Right lobe of liver (tissue), 6 donors: ENCODE measurements around the gene COL28A1. TPM values are rescaled to one million over a fixed set of nuclear protein-coding genes. Genes with fewer than 3 reads are reported as not detected.

Experiments
- ATAC-seq, 4 donors: fragments of 200-7000 bp; cut with Tn5 transposase; one replicate each; pipeline ENCODE4 v1.9.1; 2020; ENCODE audit warnings: mild to moderate bottlenecking in 4 of 4, moderate library complexity in 4 of 4
- DNase-seq, 3 donors: peaks; one replicate each; pipeline ENCODE4 v3.0.0-alpha.2; 2020
- H3K27ac ChIP-seq, 3 donors: fragments of 200-600 bp; one replicate each; pipeline ENCODE4 v1.8.0; 2022
- H3K27me3 ChIP-seq, 2 donors: fragments of 200-600 bp; one replicate each; pipeline ENCODE4 v1.8.0; 2022
- H3K36me3 ChIP-seq, 4 donors: fragments of 200-600 bp; sonication (generic) in 1 of 4; one replicate each; pipeline versions ENCODE4 v1.5.1 to v1.8.0; 2017 to 2022; ENCODE audit warnings: control low read depth in 1 of 4
- H3K4me1 ChIP-seq, 4 donors: fragments of 200-600 bp; sonication (generic) in 1 of 4; one replicate each; pipeline versions ENCODE4 v1.5.1 to v1.8.0; 2017 to 2022; ENCODE audit warnings: control low read depth in 1 of 4
- H3K4me3 ChIP-seq, 3 donors: fragments of 200-600 bp; one replicate each; pipeline ENCODE4 v1.8.0; 2022
- H3K9me3 ChIP-seq, 4 donors: fragments of 200-600 bp; sonication (generic) in 1 of 4; one replicate each; pipeline versions ENCODE4 v1.5.1 to v1.8.0; 2017 to 2022; ENCODE audit warnings: control low read depth in 1 of 4
- POLR2A ChIP-seq: fragments of 450-650 bp; IDR thresholded peaks from one replicate; pipeline ENCODE4 v1.6.1; 2017; ENCODE audit warnings: antibody characterized with exemption, mild to moderate bottlenecking
- WGBS: methylation state at CpG from one replicate; pipeline ENCODE4 v1.1.6; 2018; ENCODE audit warnings: low coverage, low lambda C conversion rate; ENCODE audit not compliant: insufficient coverage; ENCODE audit errors: missing lambda C conversion rate; 5-methylcytosine and 5-hydroxymethylcytosine counted together
- intact Hi-C, 2 donors: fragments of 100-400 bp; cut with DNase I; formaldehyde crosslinking; loops; one replicate each; pipeline versions ENCODE4 v1.11.2 to v1.14.1; 2022
- total RNA-seq, 6 experiments: library from RNA; depleted of rRNA in 2 of 6; stranded (reverse); fragments of >200 nt in 2 of 6; fragmentation: NEBNext Ultra II Directional in 3 of 6; extraction: Animal tissue kit (Norgen Biotek cat#: 25700) in 3 of 6; gene quantifications; one replicate each; pipeline versions ENCODE4 v1.1.0 to v1.2.4, GENCODE V29; 2016 to 2023
- TF ChIP-seq, protein P1 (sequence below), 4 donors: fragments of 200-600 bp in 3 of 4; fragments of 450-650 bp in 1 of 4; IDR thresholded peaks; one replicate each; pipeline versions ENCODE4 v1.5.1 to v1.8.0; 2016 to 2022; ENCODE audit warnings: antibody characterized with exemption in 4 of 4, mild to moderate bottlenecking in 2 of 4
- donor health status: DM: no; HTN: yes; CAD: no.
- donor health status: DM: no; HTN: no; CAD: no.
- donor health status: DM: no; HTN: no; CAD: no.
- donor health status: DM: no; HTN: yes; CAD: no.
- donor health status: DM: no; HTN: yes; CAD: no.

The COL28A1 gene
- total RNA-seq, 6 experiments from 2014 or later: 0.07 to 0.51 (median 0.34) TPM; not detected in 2

DNA sequence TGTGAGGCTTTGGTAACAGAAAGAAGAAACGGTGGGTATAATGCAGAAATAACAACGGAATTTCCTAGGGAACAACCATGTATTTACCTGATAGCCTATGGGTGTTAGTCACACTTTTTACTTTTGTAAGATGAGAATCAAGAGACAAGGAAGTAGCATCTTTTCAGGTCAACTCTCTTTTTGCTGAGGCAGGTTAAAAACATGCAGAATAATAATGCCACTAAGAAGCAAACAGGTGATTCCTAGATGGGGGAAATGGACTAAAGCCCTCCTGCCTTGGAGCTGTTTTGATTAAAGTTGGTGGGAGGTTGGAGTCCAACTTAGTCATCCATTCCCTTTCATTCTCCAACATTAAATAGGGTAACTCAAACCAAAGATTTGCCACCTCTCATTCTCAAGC is 2.0 kb upstream of the COL28A1 start:
- WGBS: 40% methylated on average over 2 of the region's 2 CpGs
- H3K9me3 ChIP-seq: no peaks in the 10 kb centered on the region
- TF ChIP-seq, protein P1, sequence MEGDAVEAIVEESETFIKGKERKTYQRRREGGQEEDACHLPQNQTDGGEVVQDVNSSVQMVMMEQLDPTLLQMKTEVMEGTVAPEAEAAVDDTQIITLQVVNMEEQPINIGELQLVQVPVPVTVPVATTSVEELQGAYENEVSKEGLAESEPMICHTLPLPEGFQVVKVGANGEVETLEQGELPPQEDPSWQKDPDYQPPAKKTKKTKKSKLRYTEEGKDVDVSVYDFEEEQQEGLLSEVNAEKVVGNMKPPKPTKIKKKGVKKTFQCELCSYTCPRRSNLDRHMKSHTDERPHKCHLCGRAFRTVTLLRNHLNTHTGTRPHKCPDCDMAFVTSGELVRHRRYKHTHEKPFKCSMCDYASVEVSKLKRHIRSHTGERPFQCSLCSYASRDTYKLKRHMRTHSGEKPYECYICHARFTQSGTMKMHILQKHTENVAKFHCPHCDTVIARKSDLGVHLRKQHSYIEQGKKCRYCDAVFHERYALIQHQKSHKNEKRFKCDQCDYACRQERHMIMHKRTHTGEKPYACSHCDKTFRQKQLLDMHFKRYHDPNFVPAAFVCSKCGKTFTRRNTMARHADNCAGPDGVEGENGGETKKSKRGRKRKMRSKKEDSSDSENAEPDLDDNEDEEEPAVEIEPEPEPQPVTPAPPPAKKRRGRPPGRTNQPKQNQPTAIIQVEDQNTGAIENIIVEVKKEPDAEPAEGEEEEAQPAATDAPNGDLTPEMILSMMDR (IDR thresholded peaks at IDR 0.05): no peak
- TF ChIP-seq POLR2A: no peak
- no peaks in the 10 kb centered on the region for H3K27me3 ChIP-seq
- DNase-seq: no peak
- peaks cover 0 to 10% (median 2%) of the 10 kb centered on the region in 4 donors for H3K4me1 ChIP-seq
- intact Hi-C loops: loop anchor here in 1 of 2 donors (10.0 kb wide), 1 partner anchor 103 kb away; no protein-coding TSS in a partner anchor
- no peak overlapping the region for H3K27ac ChIP-seq
- ATAC-seq: no peak
- H3K4me3 ChIP-seq: no peak overlapping the region
- H3K36me3 ChIP-seq: no peaks in the 10 kb centered on the region

DNA sequence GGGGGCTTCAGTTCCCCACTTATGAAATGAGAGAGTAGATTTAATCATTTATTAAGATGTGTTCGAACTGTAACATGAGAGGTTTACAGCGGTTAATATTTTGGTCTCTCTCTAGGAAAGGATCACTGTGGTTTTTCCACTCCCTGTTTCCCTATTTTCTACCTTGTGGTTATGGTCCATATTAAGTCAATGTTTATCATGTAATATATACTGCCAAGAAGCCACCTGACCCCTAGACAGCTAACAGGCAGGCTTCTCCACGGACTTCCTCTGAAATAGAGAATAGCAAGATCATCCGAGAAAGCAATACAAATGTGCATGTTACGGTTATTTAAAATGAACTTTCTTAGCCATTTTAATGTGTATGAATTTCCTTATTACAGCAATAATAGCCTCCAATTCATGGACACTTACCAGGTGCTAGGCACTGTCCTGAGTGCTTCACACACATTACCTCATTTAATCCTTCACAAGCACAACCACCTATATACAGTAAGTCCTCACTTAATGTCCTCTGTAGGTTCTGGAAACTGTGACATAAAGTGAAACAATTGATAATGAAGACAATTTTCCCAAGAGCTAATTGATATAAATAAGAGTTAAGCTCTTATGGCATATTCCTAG is 835 bp upstream of the COL28A1 start:
- Histone ChIP-seq H3K4me3 (no peak overlapping the region), H3K9me3 (no peaks in the 10 kb centered on the region), H3K27ac (no peak overlapping the region), H3K36me3 (no peaks in the 10 kb centered on the region), H3K4me1 (peaks cover 0 to under 1% (median 0%) of the 10 kb centered on the region in 4 donors), H3K27me3 (no peaks in the 10 kb centered on the region)
- no peak for DNase-seq
- TF ChIP-seq POLR2A: no peak
- TF ChIP-seq, protein P1 (IDR thresholded peaks at IDR 0.05): no peak
- WGBS: 79% methylated on average over 5 of the region's 5 CpGs
- ATAC-seq: no peak
- intact Hi-C loops: loop anchor here in 1 of 2 donors (10.0 kb wide), 1 partner anchor 102 kb away; no protein-coding TSS in a partner anchor

DNA sequence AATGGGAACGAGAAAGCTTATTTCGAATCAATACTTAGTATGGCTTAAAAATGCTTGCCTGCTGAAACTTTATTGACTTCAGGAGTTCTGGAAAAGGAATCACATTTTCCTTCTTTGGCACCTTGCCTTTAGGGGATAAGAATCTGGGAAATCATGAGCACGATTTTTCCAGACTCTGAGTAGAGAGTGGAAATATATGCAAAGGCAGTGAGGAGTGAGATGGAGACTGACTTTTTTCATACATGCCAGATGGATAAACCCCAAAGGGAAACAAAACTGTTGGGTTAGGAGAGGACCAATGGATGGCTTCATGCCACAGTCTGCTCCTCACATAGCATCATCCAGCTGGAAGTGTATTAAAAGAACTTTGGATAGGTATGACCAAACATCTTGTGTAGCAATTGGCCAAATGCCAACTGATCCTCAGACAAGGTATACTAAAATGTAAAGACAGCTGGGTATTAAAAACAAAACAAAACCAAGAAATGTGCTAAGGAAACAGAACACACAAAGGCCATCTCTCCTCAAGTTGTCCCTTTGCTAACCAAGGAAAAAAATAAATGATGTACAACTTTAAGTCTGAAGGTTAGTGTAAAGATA is 1.7 kb downstream of the COL28A1 start:
- no peaks in the 10 kb centered on the region for H3K27me3 ChIP-seq
- 71% methylated on average over 3 of the region's 3 CpGs for WGBS
- ATAC-seq (no peak), DNase-seq (no peak)
- intact Hi-C loops: loop anchor here in 1 of 2 donors (10.0 kb wide), 1 partner anchor 99 kb away; no protein-coding TSS in a partner anchor
- H3K4me3 ChIP-seq: no peak overlapping the region
- H3K27ac ChIP-seq: no peak overlapping the region
- no peaks in the 10 kb centered on the region for H3K9me3 ChIP-seq
- TF ChIP-seq, protein P1 (IDR thresholded peaks at IDR 0.05): no peak
- no peak for TF ChIP-seq POLR2A
- H3K4me1 ChIP-seq: no peaks in the 10 kb centered on the region
- H3K36me3 ChIP-seq: no peaks in the 10 kb centered on the region

DNA sequence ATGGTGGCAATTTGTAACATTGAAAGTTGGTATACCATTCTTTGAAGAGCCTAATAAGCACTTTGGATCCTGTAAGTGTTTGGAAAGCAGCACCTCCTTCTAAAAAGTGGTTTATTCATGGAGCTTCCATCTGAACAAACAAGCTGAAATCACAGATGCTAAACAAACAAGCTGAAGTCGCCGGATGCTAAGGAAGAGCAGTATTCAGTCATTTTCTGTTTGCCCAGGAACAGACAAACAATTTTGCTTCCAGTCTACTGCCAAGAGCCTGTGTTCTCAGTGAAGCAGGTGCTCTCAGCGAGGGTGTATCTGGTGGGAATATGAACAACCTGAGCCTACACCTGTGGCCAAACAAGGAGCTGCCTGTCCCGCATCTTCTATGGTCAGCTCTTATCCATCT is 6.3 kb downstream of the COL28A1 start:
- no peaks in the 10 kb centered on the region for H3K9me3 ChIP-seq
- ATAC-seq (no peak), DNase-seq (no peak)
- H3K36me3 ChIP-seq: no peaks in the 10 kb centered on the region
- H3K27me3 ChIP-seq: no peaks in the 10 kb centered on the region
- no peak overlapping the region for H3K4me3 ChIP-seq
- H3K4me1 ChIP-seq: no peaks in the 10 kb centered on the region
- no peak overlapping the region for H3K27ac ChIP-seq
- TF ChIP-seq POLR2A: no peak
- intact Hi-C loops: no loop called here
- WGBS: 73% methylated on average over 4 of the region's 4 CpGs

DNA sequence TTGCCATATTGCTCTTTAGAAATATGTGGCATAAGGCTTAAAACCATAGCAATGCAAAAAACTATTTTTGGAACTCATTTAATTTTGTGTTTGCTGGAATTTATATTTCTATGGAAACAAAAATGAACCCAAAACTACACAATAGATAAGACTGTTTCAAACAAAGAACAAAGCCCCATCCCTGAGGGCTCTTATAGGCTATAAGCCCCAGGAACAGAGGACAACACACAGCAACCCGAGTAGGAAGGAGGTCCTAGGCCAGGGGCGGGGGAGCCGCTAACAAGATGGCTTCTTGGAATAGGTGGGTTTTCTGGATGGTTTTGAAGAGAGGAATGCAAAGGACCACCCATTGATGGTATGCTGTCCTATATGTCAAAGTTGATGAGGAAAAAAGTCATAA is 8.6 kb downstream of the COL28A1 start:
- H3K9me3 ChIP-seq: no peaks in the 10 kb centered on the region
- WGBS: 86% methylated on average over 3 of the region's 3 CpGs
- H3K4me3 ChIP-seq: no peak overlapping the region
- no peak overlapping the region for H3K27ac ChIP-seq
- H3K27me3 ChIP-seq: no peaks in the 10 kb centered on the region
- no peak for DNase-seq
- no peaks in the 10 kb centered on the region for H3K36me3 ChIP-seq
- TF ChIP-seq, protein P1 (IDR thresholded peaks at IDR 0.05): no peak
- TF ChIP-seq POLR2A: no peak
- H3K4me1 ChIP-seq: no peaks in the 10 kb centered on the region
- intact Hi-C loops: no loop called here
- ATAC-seq: no peak
